Fibroblast of skin of right quadriceps (primary cell): ENCODE data around the gene SMAD7.

Source experiments
- DNase-seq: peaks from one replicate; pipeline ENCODE4 v3.0.0-alpha.2; 2013

SMAD7 gene

GRCh38 chr18:48929212-48929612 is 21.6 kb downstream of the SMAD7 start:
- no peak for DNase-seq

DNA sequence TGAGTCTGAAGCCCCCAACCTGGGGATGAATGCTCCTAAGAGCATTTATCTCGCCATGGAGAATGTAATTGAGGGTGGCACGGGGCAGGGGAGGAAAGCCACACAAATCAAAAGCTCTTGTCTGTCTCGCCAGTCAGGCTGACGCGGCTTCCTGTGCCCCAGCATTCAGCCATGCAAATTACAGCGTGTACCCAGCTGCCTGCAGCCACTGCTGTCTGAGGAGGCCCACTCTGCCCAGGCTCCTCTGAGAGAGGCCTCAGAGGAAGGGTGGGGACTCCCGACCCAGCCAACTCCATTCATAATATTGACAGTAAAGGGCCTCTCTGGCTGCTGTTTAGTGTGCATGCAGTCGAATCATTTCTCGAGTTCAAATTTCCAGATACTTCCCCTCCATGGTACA is 22.0 kb downstream of the SMAD7 start:
- no peak for DNase-seq

DNA sequence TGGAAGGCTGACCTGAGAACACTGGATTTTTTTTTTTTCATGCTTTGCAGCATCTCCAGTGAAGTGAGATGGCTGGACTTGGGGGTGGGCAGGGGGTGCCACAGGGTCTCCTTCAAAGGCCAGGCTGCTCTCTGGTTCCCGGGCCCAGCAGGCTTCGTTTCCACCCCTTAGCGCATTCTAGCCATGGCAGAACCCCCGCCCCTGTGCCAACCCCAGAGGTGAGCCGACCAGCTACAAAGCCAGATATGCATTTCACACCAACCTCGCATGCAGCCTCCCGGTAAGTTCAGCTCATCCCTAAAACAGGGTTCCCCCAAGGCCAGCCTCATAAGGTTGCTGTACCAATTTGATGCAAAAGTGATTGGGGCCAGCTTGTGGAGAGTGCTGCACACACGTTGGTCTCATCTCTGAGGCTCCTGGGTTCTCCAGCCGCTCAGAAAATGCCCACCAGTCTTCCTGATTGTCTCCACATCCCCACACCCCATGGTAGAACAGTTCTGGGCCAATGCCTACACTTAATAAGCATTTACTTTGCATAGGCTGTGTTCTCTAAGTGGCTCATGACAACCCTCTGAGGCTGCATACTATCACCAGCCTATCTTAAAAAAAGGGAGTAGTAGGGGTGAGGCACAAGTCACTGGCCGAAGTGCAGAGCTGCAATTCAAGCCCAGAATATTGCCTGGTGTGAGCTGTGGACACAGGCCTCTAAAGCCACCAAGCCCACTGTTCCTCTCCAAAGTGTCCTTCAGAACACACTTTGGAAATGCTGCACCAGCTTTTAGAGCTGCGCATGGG is 23.3 kb downstream of the SMAD7 start:
- no peak for DNase-seq

- no peak for DNase-seq
These were observed 24.3 kb downstream of the SMAD7 start for GRCh38 chr18:48926420-48926857.

GRCh38 chr18:48925491-48925780 is 25.3 kb downstream of the SMAD7 start:
- DNase-seq = no peak

GRCh38 chr18:48924630-48925490 is 25.9 kb downstream of the SMAD7 start:
- DNase-seq = no peak

DNA sequence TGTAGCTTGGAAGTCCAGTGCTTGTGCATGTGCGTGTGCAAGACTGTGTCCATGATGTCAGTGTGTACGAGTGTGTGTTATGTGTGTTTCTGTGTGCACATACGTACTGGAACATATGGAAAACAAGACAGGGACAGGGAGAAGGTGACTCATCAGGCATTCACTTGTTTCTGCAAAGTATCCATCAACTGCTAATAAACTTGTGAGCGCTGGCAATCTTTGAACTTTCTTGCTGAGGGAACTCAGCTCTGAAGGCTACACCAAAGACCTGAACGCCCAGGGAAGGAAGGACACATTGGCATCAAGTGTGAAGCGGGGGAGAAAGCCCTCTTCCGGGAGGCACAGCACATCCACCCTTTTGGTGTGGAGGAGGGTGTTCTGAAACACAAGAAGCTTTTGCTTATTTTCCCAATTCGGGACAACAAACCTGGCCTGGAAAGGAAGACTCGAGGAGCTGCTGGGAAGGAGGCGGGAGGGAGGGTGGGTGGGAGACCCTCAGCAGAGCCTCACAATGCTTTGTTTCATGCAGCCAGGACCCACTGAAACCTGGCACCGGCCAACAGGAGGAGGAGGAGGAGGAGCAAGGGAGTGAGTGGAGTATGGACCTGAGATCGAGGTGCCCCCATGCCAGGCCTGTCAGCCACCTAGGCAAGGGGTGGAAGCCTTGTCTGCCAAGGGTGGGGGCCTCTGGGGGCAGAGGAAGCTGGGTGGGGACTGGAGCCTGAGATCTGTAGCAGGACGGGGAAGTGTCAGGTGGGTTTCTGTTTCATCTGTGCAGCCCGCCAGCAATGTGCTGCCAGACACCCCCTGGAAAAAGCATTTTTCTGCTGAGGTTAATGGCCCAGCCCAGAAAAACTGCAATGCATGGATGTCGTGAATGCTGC is 26.8 kb downstream of the SMAD7 start:
- DNase-seq = peak; percentile 88

DNA sequence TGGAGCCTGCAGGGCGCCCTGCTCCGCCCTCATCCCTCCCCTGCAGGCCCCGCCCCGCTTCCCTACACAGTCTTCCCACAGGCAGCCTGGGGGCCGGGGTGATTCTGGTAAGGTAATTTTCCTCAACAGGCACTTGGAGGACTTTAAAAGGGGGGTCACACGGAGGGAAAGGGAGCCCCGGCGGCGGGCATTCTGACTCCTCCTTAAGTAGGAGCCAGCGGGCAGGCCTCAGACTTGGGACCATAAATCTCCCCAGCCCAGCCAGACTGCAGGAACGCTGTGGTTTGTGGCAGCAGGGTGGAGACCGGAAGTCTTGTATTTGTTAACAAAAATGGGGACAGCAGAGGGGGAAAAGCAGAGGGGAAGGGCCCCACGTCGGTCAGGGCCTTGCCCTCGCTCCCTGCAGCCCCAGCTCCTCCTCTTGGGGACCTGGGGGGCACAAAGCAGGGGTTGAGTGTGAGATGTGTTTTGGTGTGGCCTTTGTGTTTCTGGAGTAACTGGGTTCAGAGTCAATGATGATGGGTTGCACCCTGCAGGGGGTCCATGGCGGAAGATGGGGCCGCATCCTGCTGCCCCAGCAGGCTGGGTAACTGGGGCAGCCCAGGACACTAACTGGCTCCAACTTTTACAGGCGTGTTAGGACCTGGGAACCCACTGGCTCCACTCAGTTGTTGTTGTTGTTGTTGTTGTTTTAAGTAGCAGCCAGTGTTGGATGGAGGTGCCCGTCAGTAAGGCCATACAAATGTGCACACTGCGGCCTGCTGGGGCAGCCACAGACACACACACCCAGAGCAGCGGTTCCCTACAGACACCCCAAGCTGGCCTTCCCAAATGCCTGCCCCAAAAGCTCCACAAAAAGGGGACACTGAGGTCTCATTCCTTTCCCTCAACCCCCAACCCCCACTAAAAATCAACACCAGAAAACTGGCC is 27.7 kb downstream of the SMAD7 start:
- peak; percentile 96 for DNase-seq

GRCh38 chr18:48922226-48922800 is 28.5 kb downstream of the SMAD7 start:
- no peak for DNase-seq

DNA sequence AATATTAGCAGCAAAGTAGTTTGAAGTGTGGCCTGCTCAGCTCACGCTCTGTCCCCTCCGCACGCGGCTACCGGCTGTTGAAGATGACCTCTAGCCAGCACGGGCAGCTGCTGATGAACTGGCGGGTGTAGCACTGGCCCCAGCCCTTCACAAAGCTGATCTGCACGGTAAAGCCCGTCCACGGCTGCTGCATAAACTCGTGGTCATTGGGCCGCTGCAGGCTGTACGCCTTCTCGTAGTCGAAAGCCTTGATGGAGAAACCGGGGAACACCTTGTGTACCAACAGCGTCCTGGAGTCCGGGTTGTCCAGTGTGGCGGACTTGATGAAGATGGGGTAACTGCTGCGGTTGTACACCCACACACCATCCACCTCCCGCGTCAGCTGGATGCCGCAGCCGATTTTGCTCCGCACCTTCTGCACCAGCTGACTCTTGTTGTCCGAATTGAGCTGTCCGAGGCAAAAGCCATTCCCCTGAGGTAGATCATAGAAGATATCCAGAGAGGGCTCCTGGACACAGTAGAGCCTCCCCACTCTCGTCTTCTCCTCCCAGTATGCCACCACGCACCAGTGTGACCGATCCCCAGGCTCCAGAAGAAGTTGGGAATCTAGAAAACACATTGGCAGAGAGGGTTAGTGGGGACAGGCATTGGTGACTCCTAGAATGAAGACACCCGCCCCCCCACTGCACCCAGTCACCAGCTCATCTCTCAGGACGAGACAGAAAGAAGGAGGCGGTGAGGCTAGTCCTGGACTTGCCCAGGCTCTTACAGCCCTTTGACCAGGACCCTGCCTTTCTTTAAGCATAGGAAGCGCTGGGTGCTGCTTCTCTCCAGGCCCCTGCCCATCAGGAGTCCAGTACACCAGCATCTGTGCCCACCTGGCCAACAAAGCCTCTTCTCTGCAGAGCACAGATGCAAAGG is 29.2 kb downstream of the SMAD7 start:
- DNase-seq = no peak

DNA sequence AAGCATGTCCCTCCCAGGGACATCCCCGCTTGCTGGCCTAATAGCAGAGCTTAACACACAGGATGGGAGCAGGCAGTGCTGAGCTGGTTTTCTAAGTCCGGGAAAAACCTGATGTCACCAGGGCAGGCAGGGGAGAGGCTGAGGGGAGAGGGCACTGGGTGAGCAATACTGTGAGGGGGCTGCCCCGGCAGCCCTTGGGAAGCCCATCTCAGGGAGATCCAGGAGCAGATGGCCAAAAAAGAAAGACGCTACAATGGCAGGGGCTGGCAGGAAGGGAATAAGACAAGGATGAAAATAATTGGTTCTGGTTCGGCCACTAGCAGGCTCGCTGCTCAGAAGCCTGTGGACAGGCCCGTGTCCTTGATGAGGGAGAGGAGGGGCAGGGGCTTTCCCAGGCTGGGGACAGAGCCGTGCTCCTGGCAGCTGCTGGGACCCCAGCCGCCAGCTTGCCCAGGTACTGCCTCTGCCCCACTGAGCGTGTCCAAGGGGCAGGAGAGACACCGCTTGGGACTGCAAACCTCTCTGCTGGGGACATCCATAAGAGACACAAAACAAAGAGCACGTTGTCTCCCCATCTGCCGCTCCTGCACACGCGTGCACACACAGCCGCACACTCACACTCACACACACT is 30.2 kb downstream of the SMAD7 start:
- no peak for DNase-seq

DNA sequence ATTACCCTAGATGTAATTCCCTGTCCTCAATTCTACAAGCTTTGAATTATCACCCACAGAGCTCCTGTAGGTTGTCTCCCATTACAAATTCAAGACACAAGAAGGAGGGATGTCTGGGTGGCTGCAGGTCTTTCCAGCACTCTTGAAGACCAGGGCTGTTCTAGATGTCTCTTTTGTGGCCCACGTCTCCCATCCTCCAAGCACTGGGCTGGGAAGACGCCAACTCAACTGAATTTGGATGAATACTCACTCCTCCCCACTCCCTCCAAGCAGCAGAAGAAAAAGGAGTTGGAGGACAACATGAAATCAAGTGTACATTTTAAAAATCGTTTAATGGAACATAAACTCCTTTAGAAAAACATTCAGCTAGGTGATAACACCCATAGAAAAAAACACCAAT is 31.2 kb downstream of the SMAD7 start:
- no peak for DNase-seq

DNA sequence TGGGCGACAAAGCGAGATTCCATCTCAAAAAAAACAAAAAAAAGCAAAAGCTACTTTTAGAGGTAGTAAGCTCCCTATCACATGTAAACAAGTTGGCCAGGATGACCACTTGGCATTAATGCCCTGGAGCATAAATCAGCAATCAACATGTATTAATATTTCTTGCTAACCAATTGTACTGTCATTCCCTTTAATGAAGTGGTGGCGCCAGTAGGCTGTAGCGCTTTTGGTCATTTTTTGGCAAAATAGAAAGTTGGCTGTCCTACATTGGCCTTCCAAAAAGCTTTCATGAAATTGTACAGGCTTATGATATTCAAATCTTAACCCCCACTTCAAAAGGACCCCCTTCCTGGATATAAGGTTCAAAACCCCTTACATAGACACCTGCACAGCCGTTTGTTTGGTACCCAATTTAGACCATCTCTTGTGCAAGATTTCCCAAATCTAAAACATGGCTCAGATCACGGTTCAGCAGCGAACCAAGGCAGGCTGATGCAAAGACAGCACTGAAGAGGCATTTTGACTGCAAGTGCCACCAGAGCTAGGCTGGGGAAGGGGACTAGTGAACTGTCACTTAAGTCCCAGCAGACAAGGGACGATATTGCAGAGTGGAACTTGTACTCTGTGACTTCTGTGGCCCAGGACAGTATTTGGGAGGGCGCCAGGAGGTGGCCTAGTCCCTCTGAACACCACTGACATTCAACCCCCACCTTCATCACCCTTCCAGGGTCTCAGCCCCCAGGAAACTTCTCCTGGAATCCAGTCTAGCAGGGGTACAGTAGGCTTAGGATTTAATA is 31.9 kb downstream of the SMAD7 start:
- no peak for DNase-seq

GRCh38 chr18:48917579-48918517 is 32.9 kb downstream of the SMAD7 start:
- no peak for DNase-seq

GRCh38 chr18:48915626-48916425 is 34.9 kb downstream of the SMAD7 start:
- DNase-seq = peak; percentile 48

GRCh38 chr18:48914581-48915251 is 36.0 kb downstream of the SMAD7 start:
- no peak for DNase-seq

- DNase-seq = no peak
These were observed 37.0 kb downstream of the SMAD7 start for GRCh38 chr18:48913775-48914174.
